GM12892 (cell line): Measurements from ENCODE around the gene PSMG3.

Source experiments
- POLR2A ChIP-seq: IDR thresholded peaks from 2 replicates; pipeline ENCODE4 v1.6.1; 2011; ENCODE audit warnings: low read depth, low read length, control low read depth
- POLR2AphosphoS5 ChIP-seq: IDR thresholded peaks from 2 replicates; pipeline ENCODE4 v1.6.1; 2011; ENCODE audit warnings: low read depth, low read length, control low read depth

DNA sequence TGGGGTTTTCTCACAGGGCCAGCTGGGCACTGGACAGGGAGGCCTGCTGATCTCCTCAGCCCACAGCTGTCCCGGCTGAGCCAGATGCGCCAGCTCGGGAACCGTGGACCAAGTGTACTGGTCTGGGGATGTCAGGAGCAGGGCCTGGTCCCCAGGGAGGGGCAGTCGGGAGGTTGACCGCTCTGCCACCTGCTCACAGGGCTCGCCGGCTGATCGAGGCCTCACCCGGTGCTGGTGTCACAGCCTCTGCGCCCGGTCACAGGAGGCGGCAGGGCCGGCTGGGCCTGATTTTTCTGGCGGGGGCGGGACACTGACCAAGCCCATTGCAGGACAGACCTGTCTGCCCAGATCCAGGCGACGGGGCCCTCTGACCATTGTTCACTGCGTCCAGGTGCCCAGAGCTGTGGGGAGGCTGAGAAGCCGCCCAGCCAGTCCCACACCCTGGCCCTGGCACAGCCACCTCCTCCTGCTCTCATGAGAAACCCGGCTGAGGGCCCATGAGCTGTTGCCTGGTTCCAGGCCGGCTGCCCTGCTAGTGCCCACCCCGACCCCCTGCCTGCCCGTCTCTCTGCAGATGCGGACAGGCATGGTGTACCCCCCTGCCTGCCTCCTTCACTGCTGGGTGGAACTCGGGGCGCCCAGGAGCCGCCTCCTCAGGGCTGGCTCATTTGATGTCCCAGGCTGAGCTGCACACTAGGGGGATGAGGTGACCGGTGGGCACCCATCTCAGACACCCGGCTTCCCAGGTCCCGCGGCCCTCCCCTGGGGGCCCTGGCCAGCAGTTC, 10.8 kb downstream of the PSMG3 start:
- TF ChIP-seq POLR2A: no peak
- TF ChIP-seq POLR2AphosphoS5: no peak
